Measurements from ENCODE around the gene KIRREL3.

Gene KIRREL3

GRCh38 chr11:126547161-126547560 is 453.4 kb downstream of the KIRREL3 start:
- no peak for DNase-seq (ENCODE audit: low spot score)
- no peak for TF ChIP-seq CTCF (IDR thresholded peaks at IDR 0.05; ENCODE audit: extremely low read depth, insufficient read depth, missing control alignments)
- in situ Hi-C loops (cut with MboI; ENCODE audit: low pct_unique_long_range_greater_than_20kb, low sequenced_read_pairs, unreplicated experiment) = no loop called here

GRCh38 chr11:126546694-126547093 is 453.9 kb downstream of the KIRREL3 start:
- no peak for TF ChIP-seq CTCF (IDR thresholded peaks at IDR 0.05; ENCODE audit: extremely low read depth, insufficient read depth, missing control alignments)
- in situ Hi-C loops (cut with MboI; ENCODE audit: low pct_unique_long_range_greater_than_20kb, low sequenced_read_pairs, unreplicated experiment) = no loop called here
- DNase-seq (ENCODE audit: low spot score) = no peak

- DNase-seq (ENCODE audit: low spot score) = no peak
- in situ Hi-C loops (cut with MboI; ENCODE audit: low pct_unique_long_range_greater_than_20kb, low sequenced_read_pairs, unreplicated experiment) = no loop called here
- TF ChIP-seq CTCF (IDR thresholded peaks at IDR 0.05; ENCODE audit: extremely low read depth, insufficient read depth, missing control alignments) = no peak
Observed at GRCh38 chr11:126546191-126546590, 454.4 kb downstream of the KIRREL3 start.

GRCh38 chr11:126545057-126545555 is 455.5 kb downstream of the KIRREL3 start:
- in situ Hi-C loops (cut with MboI; ENCODE audit: low pct_unique_long_range_greater_than_20kb, low sequenced_read_pairs, unreplicated experiment) = no loop called here
- TF ChIP-seq CTCF (IDR thresholded peaks at IDR 0.05; ENCODE audit: extremely low read depth, insufficient read depth, missing control alignments) = no peak
- DNase-seq (ENCODE audit: low spot score) = no peak

GRCh38 chr11:126544108-126545056 is 456.2 kb downstream of the KIRREL3 start:
- TF ChIP-seq CTCF (IDR thresholded peaks at IDR 0.05; ENCODE audit: extremely low read depth, insufficient read depth, missing control alignments) = no peak
- in situ Hi-C loops (cut with MboI; ENCODE audit: low pct_unique_long_range_greater_than_20kb, low sequenced_read_pairs, unreplicated experiment) = no loop called here
- no peak for DNase-seq (ENCODE audit: low spot score)

- no peak for DNase-seq (ENCODE audit: low spot score)
- no peak for TF ChIP-seq CTCF (IDR thresholded peaks at IDR 0.05; ENCODE audit: extremely low read depth, insufficient read depth, missing control alignments)
- in situ Hi-C loops (cut with MboI; ENCODE audit: low pct_unique_long_range_greater_than_20kb, low sequenced_read_pairs, unreplicated experiment) = no loop called here
Observed at GRCh38 chr11:126543691-126544090, 456.9 kb downstream of the KIRREL3 start.

Data from GM13977 (cell line).